Ishikawa (cell line): ENCODE results near the gene CD48.

Source experiments
- CEBPB ChIP-seq: IDR thresholded peaks from 2 replicates; pipeline ENCODE4 v1.6.1; 2012
- CREB1 ChIP-seq: IDR thresholded peaks from 2 replicates; pipeline ENCODE4 v1.6.1; 2012; ENCODE audit warnings: low read depth
- EGR1 ChIP-seq: IDR thresholded peaks from 2 replicates; pipeline ENCODE4 v1.6.1; 2012
- EP300 ChIP-seq: IDR thresholded peaks from 2 replicates; pipeline ENCODE4 v1.6.1; 2012; ENCODE audit warnings: borderline replicate concordance
- FOXM1 ChIP-seq: IDR thresholded peaks from 2 replicates; pipeline ENCODE4 v1.6.1; 2012; ENCODE audit warnings: low read depth, borderline replicate concordance
- MAX ChIP-seq: IDR thresholded peaks from 2 replicates; pipeline ENCODE4 v1.6.1; 2012
- NFIC ChIP-seq: IDR thresholded peaks from 2 replicates; pipeline ENCODE4 v1.6.1; 2012
- RAD21 ChIP-seq: IDR thresholded peaks from 2 replicates; pipeline ENCODE4 v1.6.1; 2012; ENCODE audit warnings: low read depth
- REST ChIP-seq: IDR thresholded peaks from 2 replicates; pipeline ENCODE4 v1.6.1; 2012; ENCODE audit warnings: low read depth, mild to moderate bottlenecking
- TAF1 ChIP-seq: IDR thresholded peaks from 2 replicates; pipeline ENCODE4 v1.6.1; 2012; ENCODE audit warnings: low read depth, mild to moderate bottlenecking
- TCF12 ChIP-seq: IDR thresholded peaks from 2 replicates; pipeline ENCODE4 v1.6.1; 2012; ENCODE audit warnings: low read depth
- TEAD4 ChIP-seq: IDR thresholded peaks from 2 replicates; pipeline ENCODE4 v1.6.1; 2012
- USF1 ChIP-seq: IDR thresholded peaks from 2 replicates; pipeline ENCODE4 v1.6.1; 2012
- YY1 ChIP-seq: IDR thresholded peaks from 2 replicates; pipeline ENCODE4 v1.6.1; 2012; ENCODE audit warnings: low read depth
- ZBTB7A ChIP-seq: IDR thresholded peaks from 2 replicates; pipeline ENCODE4 v1.6.1; 2012; ENCODE audit warnings: low read depth

Gene CD48

GRCh38 chr1:160747717-160748116 is 36.1 kb upstream of the CD48 start:
- TF ChIP-seq TCF12 = no peak
- TF ChIP-seq USF1 = no peak

- TF ChIP-seq TAF1 (no peak), FOXM1 (no peak), ZBTB7A (no peak), EP300 (no peak), NFIC (no peak), MAX (no peak), EGR1 (no peak), CREB1 (no peak), TCF12 (no peak), YY1 (no peak), USF1 (no peak)
Measured at GRCh38 chr1:160746836-160747500, 35.3 kb upstream of the CD48 start.

GRCh38 chr1:160745551-160745950 is 33.9 kb upstream of the CD48 start:
- TF ChIP-seq RAD21 (no peak), ZBTB7A (no peak), NFIC (no peak), EGR1 (no peak), EP300 (no peak), CREB1 (no peak), FOXM1 (no peak), USF1 (no peak), REST (no peak), TAF1 (no peak), TCF12 (no peak), YY1 (no peak), CEBPB (no peak), TEAD4 (no peak), MAX (no peak)

GRCh38 chr1:160744852-160745520 is 33.4 kb upstream of the CD48 start:
- TF ChIP-seq CREB1 (no peak), USF1 (no peak), TEAD4 (no peak), ZBTB7A (no peak)

- TF ChIP-seq NFIC (no peak), FOXM1 (no peak), CEBPB (no peak), EGR1 (no peak), RAD21 (no peak), TEAD4 (no peak), REST (no peak), ZBTB7A (no peak), MAX (no peak), TCF12 (no peak), CREB1 (no peak), EP300 (no peak)
Measured at GRCh38 chr1:160744199-160744851, 32.7 kb upstream of the CD48 start.
